GM21529 (cell line): ENCODE measurements around the gene ALDH7A1.

Experiments used
- ATAC-seq: cut with Tn5 transposase; IDR thresholded peaks from one replicate; pipeline ENCODE4 v1.9.1; 2021; ENCODE audit not compliant: unreplicated experiment

The ALDH7A1 gene

DNA sequence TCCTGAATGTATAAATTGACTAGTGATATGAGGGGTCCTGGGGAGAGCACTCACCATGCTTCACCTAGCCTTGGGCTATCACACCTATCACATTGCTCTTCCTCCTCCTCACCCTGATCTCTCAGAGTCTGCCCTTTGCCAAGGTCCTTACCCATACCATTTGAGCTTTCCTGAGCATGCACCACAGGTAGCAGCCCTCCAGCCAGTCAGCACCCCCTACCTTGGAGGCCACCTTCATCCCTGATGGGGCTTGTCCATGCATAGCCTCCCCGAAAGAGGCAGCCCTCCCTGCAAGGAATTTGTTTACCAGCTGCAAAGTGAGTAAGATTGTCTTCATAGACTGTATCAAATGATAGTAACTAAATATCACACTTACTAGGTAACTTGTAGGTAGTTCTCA lies 83.1 kb downstream of the ALDH7A1 start:
- no peak for ATAC-seq

DNA sequence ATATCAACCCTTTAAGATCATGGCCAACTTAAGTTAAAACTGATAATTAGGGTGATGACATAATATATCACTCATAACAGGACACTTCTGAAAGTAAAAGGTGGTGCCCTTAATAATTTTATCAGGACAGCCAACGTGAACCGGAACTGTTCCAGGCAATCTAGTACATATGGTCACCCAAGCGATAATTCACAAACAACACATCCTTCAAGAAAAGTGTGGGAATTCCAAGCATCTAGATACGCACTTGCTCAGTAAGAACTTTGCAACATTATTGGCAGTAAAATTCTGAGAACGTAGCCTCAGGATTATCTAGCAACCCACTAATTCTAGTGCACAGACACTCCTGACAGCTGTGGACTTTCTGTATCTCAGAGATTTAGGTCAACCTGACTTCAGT lies 85.7 kb downstream of the ALDH7A1 start:
- no peak for ATAC-seq

DNA sequence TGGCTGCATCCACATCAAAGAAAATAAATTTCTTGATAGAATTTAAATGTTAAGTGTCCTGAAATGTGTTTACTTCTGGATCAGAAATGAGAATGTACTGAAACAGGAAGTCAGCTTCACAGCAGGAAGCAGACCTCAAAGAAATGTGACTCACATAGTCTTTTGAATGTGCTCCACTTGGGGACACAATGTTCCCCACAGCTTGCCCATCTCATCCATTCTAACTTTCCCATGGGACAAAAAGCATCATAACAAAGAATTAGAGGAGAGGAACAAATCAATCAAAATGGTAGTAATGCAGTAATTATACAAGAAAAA lies 86.1 kb downstream of the ALDH7A1 start:
- no peak for ATAC-seq

DNA sequence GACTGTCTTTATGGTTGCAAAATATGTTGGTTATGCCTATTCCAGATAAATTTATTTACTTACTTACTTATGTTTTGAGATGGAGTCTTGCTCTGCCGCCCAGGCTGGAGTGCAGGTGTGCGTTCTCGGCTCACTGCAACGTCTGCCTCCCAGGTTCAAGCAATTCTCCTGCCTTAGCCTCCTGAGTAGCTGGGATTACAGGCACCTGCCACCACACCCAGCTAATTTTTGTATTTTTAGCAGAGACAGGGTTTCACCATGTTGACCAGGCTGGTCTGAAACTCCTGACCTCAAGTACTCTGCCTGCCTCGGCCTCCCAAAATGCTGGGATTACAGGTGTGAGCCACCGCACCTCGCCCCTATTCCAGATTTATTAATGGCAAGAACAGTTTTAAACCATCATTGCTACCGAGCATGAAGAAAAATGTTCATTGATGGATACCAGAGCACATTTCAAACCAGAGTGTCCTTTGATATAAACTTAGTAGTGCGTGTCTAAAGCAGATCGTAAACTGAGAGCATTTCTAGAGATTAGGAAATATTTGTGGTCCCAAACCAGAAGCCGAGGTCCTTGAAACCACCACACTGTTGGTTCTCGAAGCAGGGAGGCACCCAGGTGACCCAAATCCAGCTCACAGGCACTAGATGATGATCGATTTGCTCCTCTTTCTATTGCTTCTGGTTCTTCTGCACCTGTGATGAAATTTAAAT lies 86.6 kb downstream of the ALDH7A1 start:
- ATAC-seq: no peak

DNA sequence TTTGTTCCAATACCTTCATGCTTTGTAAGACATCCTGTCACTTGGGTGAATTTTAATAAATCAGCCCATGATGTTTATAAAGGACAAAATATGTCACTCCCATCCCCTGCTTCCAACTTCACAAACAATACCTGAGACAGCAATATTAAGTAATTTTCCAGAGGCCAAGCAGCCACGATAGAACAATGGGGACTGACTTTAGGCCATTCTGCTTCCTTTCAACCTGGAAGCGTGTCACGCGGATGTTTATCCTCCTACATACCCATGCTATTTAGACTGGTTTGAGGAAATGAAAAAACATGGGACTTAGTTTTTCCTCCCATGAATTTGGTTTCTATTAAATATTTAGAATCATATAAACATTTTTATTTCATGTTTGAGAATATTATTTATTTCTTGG lies 88.9 kb downstream of the ALDH7A1 start:
- ATAC-seq: no peak

DNA sequence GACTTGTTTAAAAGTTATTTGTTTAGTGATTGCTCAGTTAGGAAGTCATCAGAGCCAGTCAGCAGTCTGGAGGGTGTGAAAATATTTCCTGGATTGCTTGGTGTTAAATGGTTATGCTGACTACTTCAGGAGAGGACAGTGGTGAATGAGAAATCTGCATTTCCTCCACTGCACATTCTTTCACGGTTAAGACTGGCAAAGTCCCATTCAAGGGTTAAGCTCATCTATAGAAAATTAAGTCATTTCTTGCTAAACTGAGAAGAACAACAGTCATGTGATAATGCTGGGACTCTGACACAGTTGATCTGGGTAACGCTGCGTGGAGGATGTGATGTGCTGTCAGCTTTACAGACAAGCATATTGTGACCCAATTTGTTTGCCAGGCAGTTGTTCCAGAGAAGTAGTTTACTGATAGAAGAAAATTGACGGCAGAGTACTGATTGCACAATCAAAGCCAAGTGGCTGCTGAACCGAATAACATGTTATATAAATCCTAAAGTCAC lies 91.4 kb downstream of the ALDH7A1 start:
- no peak for ATAC-seq

DNA sequence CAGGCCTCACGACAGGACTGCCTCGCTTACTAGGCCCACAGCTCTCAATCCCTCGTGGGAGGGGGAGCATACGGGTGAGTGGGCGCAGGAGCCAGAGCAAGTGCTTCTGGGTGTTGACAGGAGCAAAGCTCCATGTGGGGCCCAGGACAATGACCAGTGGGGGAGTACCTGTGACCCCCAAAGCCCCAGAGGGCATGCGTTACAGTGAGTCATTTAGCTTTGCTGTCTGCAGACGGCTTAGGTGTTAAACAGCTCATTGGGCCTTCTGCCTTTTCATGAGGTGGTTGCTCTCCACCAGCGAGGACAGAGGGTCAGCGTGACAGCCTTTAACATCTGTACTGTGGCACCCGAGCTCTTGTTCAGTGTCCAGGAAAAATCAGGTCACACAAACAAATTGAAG lies 93.6 kb downstream of the ALDH7A1 start:
- ATAC-seq: no peak

DNA sequence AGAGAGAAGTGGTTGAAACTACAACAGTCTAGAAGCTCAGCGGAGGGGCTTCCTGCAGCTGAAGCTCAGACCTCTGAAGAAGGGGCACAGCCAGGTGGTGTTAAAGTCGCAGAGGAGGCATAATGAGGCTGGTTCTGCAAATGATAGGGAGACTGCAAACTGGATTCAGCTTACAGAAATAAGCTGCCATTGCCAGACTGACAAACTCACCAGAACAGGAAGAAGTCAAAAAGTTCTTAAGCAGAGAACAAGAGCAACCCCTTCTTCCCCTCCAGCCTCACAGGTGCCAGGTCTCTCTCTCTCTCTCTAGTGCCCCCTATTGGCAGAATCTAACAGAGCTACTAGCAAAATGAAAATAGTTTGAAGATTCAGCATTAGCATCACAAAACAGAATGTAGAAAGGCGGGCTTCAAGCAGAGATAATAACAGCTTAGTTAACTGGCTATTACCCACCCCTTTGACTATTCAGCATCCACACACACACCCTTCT lies 95.1 kb downstream of the ALDH7A1 start:
- ATAC-seq: peak; percentile 67

DNA sequence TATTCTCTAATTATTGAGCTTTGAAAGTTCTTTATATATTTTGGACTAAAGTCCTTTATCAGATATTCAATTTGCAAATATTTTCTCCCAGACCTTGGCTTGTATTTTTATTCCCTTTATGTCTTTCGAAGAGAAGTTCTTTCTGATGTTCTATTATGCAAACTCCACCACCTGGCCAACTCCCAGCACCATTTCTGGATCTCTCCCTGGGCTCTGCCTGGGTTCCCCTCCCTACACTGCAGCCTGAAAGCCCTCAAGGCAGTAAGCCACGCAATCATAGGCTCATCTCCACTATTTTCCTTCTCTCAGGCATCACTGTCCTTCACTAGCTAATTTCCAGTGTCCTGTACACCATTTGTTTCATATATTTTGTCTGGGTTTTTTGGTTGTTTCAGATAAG lies 95.7 kb downstream of the ALDH7A1 start:
- ATAC-seq: no peak

DNA sequence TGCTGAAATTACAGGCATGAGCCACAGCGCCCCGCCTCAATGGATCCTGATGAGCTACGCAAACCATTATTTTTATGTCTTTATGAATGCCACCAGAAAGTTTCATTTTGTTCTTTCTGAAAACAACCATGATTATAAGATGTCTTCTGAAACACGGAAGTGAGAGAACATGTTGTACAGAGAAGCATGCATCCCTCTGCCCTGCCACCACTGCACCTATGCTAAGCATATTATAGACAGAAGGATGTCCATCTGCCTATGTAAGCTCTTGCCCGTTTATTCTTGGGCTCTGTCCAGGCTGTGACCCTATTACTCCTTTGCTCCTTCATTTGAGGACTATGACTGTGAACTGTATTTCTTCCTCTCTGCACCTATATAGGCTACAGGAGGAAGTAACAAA lies 97.5 kb downstream of the ALDH7A1 start:
- ATAC-seq: no peak

DNA sequence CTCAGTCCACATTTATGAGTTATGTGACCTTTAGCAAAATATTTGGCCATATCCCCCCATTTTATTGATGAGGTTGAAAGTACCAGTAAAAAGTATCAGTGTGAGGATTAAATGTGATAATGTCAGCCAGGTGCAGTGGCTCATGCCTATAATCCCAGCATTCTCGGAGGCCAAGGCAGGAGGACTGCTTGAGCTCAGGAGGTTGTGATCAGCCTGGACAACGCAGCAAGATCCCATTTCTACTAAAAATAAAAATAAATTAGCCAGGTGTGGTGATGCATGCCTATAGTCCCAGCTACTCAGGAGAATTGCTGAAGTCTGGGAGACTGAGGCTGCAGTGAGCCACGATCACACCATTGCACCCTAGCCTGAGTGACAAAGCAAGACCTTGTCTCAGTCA lies 100.6 kb downstream of the ALDH7A1 start:
- no peak for ATAC-seq

DNA sequence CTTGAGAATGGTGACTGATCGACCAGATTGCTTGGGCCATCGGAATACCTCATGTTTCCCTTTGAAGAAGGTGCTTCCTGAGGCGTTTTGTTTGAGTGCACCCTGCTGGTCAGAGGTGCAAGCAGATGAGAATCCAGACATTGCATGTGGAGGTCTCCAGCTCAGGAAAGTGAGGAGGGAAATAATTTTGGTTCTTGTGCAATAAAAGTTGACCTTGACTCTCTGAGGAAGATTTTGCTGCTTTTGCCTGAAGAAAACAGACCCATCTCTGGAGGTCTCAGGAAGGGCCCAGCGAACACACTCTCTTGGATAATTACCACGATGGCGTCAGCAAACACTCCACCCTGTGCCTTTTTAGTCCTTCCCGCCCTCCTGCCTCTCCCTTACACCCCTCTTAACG lies 102.1 kb downstream of the ALDH7A1 start:
- ATAC-seq: no peak

DNA sequence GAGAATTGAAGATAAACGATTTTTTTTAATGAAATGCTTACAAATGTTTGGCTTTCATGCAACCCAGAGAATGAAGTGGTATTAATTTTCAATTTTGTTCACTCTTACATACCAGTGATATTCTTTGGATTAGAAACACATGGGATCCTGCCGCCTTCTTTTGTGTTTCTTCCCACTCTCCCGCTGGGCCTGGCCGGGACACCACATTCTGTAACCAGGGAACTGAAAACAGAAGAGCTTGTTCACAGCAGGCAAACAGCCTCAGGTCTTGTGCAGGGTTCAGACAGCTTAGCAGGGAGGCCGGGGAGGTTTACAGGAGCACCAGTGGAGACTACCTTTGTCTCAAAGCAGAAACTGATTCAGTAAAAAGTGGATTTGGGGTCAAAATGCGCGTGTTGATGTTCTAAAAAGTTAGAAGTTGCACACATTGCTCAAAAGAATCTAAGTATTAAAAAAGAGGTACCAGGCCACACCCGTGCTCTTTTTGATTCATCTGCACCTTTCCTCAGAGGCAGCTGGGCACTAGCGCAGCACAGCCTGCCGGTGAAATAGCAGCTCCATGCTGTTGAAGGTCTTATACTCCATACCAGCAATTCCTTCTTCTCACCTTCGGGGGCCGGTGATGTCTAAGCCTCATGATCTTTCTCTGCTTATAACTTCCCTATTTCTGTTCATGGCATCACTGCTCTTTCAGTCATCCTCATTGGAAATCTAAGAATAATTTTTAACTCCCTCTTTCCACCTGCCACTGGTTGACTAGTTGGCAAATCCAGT lies 104.7 kb downstream of the ALDH7A1 start:
- no peak for ATAC-seq

DNA sequence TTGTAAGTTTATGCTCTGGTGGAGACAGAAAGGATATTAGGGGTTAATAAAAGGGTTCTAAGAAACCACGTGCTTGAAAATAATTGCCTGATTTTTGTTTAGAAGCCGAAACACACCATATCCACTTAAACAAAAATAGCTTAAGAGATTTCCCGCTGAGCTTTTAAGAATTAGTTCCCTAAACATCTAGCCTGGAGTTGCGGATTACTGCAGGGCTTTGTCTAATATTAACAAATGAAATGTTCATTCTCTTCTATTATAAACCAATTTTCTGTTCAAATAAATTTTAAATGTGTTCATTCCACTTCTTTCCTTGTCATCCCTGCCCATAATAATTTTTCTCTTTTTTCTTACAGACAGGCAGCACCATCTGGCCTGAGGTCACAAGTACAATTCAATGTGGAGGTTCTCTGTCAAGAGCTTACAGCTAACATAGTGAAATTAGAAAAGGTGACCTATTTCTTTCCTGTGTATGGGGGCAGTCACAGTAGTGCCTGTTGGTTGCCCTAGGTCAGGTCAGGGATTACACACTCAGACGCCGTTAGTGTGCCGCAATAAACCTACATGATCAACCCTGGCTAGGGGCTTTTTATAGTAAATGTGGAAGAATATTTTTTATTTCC lies 106.5 kb downstream of the ALDH7A1 start:
- ATAC-seq: no peak

DNA sequence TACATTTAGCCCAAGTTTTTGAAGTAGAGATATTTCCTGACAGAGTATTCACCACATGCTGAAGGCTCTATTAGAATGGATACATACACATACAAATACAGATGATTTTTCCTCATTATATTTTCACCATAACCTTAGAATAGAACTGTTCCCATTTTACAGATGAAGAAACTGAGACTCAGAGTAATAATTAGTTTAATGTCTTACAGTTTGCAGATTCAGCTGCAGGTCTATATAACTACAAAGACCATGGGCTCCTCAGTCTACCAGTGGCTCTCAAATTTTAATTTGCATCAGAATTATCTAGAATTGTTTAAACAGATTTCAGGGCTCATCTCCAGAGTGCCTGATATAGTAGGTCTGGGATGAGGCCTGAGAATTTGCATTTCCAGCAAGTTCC lies 107.4 kb downstream of the ALDH7A1 start:
- no peak for ATAC-seq

DNA sequence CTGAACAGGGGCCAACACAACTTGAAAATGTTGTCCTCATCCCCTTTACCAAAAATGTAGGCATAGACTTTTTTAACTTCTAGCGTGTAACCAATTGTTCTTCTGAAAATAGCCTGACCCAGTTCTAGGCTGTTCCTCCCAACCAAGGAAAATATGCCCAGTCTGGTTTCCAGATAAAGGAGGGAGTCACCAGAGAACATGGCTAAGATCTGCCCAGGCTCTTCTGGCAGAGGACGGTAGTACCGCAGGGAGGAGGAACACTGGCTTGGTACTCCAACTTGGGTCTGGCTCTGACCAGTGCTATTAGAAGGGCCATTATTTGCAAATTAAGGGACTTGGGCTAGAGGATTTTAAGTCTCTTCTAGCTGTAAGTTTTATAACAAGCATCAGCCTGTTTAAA lies 108.7 kb downstream of the ALDH7A1 start:
- ATAC-seq: no peak

DNA sequence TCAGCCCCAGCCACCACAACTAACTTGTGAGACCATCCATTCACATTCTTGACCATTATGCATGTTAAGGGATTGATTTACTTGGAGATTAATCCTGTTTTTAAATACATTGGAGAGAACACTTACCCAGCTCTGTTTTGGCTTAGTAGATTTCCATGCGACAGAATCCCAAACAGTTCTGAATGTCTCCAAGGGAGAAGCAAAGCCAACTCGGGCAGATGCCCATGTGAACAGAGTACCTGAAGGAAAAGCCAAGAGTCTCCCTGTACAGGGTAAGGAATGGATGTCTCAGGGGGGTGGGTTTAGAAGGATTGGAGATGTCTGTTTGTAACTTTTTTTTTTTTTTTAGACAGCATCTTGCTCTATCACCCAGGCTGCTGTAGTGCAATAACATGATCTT lies 110.8 kb downstream of the ALDH7A1 start:
- ATAC-seq: no peak

DNA sequence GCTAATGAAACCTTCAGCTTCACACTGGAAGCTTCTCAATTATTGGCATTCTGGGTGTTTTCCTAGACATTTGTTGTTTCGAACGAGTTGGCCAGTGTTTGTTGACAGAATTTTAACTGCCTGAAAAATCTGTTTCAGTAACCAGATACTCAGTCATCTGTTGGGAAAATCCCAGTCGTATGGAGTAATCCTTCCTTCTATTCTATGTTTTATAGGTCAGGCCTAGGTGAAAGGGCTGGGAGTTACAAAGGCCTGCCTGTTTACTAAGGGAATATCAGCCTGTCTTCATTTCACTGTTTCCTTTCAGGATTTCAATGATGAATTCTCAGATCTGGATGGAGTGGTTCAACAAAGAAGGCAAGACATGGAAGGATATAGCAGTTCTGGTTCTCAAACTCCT lies 111.9 kb downstream of the ALDH7A1 start:
- no peak for ATAC-seq

DNA sequence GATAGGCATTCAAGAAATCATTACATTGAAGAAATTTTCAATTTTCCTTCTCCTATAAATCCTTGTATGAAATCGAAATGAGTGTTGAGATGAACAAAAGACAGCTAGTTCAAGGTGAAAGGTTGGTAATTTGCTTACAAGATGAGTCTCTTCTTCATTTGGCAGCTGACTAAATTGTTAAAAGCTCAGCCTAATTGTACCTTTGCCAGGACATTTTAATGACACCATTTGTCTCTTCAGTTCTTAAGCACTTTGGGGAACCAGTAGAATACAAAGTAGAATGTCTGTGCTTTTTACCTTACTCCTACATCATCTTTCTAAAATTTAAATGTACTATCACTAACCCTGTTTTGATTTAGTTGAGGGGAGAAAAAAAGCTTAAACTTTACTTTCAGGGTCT lies 112.4 kb downstream of the ALDH7A1 start:
- no peak for ATAC-seq

DNA sequence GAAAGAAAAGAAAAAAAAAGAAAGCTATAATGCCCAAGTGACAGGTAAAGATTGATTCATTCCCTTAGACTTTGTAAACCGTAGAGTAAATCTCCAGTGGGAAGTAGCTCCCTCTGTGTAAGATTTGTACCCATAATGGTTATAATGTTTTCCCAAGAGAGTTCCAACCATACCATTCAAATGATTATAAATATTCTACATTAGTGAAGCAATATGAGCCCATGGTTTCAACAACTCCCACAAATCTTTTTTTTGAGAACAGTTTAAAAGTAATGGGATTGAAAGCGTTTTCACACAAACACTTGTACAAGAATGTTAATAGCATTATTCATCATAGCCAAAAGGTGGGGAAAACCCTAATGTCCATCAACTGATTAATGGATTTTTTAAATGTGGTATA lies 113.8 kb downstream of the ALDH7A1 start:
- ATAC-seq: no peak
